H1 (cell line): ENCODE data around the gene OSBP. TPM values are rescaled to one million over a fixed set of nuclear protein-coding genes. Genes with fewer than 3 reads are reported as not detected.

ENCODE experiments used
- CTCF ChIA-PET: fragments of 300-600 bp; sonication (Branson Sonifier 250); formaldehyde crosslinking; loops from one replicate; lab custom pipeline; 2021; ENCODE audit not compliant: partially characterized antibody; lab: Charles Lee
- POLR2A ChIA-PET: fragments of 300-600 bp; sonication (Branson Sonifier 250); formaldehyde crosslinking; loops from one replicate; lab custom pipeline; 2021; ENCODE audit warnings: inconsistent platforms; ENCODE audit not compliant: partially characterized antibody; lab: Charles Lee
- DNase-seq, 2 experiments: peaks; one replicate each; pipeline versions ENCODE4 v3.0.0 to v3.0.0-alpha.2; 2010 to 2022; ENCODE audit warnings: low spot score in 2 of 2, low read depth in 1 of 2, mixed read lengths in 1 of 2
- FAIRE-seq: peaks from 2 replicates; lab custom pipeline; 2011; peaks lifted over from hg19 to GRCh38; lab: Jason Lieb, UNC
- H2AFZ ChIP-seq: 2 replicates; pipeline ENCODE4 v1.8.1; 2012; ENCODE audit warnings: low read length, inconsistent platforms
- H2AK5ac ChIP-seq: 2 replicates; pipeline ENCODE4 v1.6.1; 2013; ENCODE audit warnings: low read depth, low read length
- H2BK120ac ChIP-seq: replicated peaks from 2 replicates; pipeline ENCODE3; 2013; ENCODE audit warnings: low read depth, low read length, inconsistent platforms
- H2BK12ac ChIP-seq: 2 replicates; pipeline ENCODE4 v1.6.1; 2013; ENCODE audit warnings: low read depth, low read length
- H2BK15ac ChIP-seq: 2 replicates; pipeline ENCODE4 v1.6.1; 2013; ENCODE audit warnings: low read length
- H2BK20ac ChIP-seq: 2 replicates; pipeline ENCODE4 v1.6.1; 2013; ENCODE audit warnings: low read length
- H2BK5ac ChIP-seq: 2 replicates; pipeline ENCODE4 v1.6.1; 2013; ENCODE audit warnings: low read depth, low read length
- H3K14ac ChIP-seq: 2 replicates; pipeline ENCODE4 v1.6.1; 2013; ENCODE audit warnings: inconsistent platforms; ENCODE audit not compliant: insufficient read length
- H3K18ac ChIP-seq: 2 replicates; pipeline ENCODE4 v1.6.1; 2013; ENCODE audit warnings: low read length; ENCODE audit errors: extremely low read depth
- H3K23ac ChIP-seq: 2 replicates; pipeline ENCODE4 v1.6.1; 2013; ENCODE audit warnings: inconsistent platforms; ENCODE audit not compliant: insufficient read length
- H3K23me2 ChIP-seq: 2 replicates; pipeline ENCODE4 v1.6.1; 2013; ENCODE audit warnings: low read depth, low read length
- H3K27ac ChIP-seq: 2 replicates; pipeline ENCODE4 v1.6.1; 2011; ENCODE audit warnings: low read depth, low read length, inconsistent platforms
- H3K27me3 ChIP-seq, 4 experiments: replicated peaks in 1 of 4; 1 replicate in 1 of 4; 2 replicates in 3 of 4; pipeline versions ENCODE4 v1.6.1 to v1.8.1; 2011 to 2013; ENCODE audit warnings: low read length in 3 of 4, mild to moderate bottlenecking in 3 of 4, inconsistent platforms in 2 of 4, mixed read lengths in 2 of 4, moderate library complexity in 1 of 4; ENCODE audit not compliant: control insufficient read depth in 3 of 4, insufficient read depth in 3 of 4; ENCODE audit errors: extremely low read depth in 1 of 4
- H3K36me3 ChIP-seq, 4 experiments: 2 replicates each; pipeline versions ENCODE4 v1.6.1 to v1.8.1; 2011 to 2013; ENCODE audit warnings: mild to moderate bottlenecking in 4 of 4, low read length in 3 of 4, moderate library complexity in 2 of 4, control low read depth in 1 of 4, inconsistent platforms in 1 of 4; ENCODE audit not compliant: insufficient read depth in 4 of 4, control insufficient read depth in 2 of 4
- H3K4ac ChIP-seq: replicated peaks from 2 replicates; pipeline ENCODE3; 2013; ENCODE audit warnings: low read length, low read depth, mixed read lengths, inconsistent platforms; ENCODE audit not compliant: insufficient read length
- H3K4me1 ChIP-seq, 4 experiments: replicated peaks in 1 of 4; 1 replicate in 1 of 4; 2 replicates in 3 of 4; pipeline versions ENCODE4 v1.6.1 to v1.8.1; 2011 to 2013; ENCODE audit warnings: low read length in 3 of 4, inconsistent platforms in 2 of 4, mixed read lengths in 1 of 4; ENCODE audit not compliant: insufficient read depth in 4 of 4, control insufficient read depth in 3 of 4
- H3K4me2 ChIP-seq, 2 experiments: 2 replicates each; pipeline versions ENCODE4 v1.6.1 to v1.8.1; 2011 to 2013; ENCODE audit warnings: low read depth in 2 of 2, low read length in 2 of 2, control low read depth in 1 of 2, inconsistent platforms in 1 of 2, mild to moderate bottlenecking in 1 of 2; ENCODE audit not compliant: insufficient read depth in 1 of 2
- H3K4me3 ChIP-seq, 4 experiments: fragments of 200-600, 300-600 bp in 1 of 4; sonication (generic), shearing (Covaris generic), sonication (Bioruptor Twin) in 1 of 4; 2 replicates each; pipeline versions ENCODE4 v1.5.1 to v1.8.1; 2011 to 2016; ENCODE audit warnings: low read length in 4 of 4, low read depth in 3 of 4, control low read depth in 2 of 4, inconsistent platforms in 2 of 4, mild to moderate bottlenecking in 2 of 4, mixed read lengths in 1 of 4, moderate library complexity in 1 of 4; ENCODE audit not compliant: insufficient read depth in 2 of 4; ENCODE audit errors: extremely low read depth in 1 of 4
- H3K56ac ChIP-seq: replicated peaks from 2 replicates; pipeline ENCODE3; 2013; ENCODE audit warnings: low read depth, mild to moderate bottlenecking, mixed read lengths, low read length, inconsistent platforms; ENCODE audit not compliant: insufficient read length
- H3K79me1 ChIP-seq: 2 replicates; pipeline ENCODE4 v1.6.1; 2013; ENCODE audit warnings: low read depth, low read length, control low read depth
- H3K79me2 ChIP-seq, 2 experiments: 2 replicates each; pipeline versions ENCODE4 v1.6.1 to v1.8.1; 2012 to 2013; ENCODE audit warnings: low read length in 2 of 2, mild to moderate bottlenecking in 2 of 2, inconsistent platforms in 1 of 2; ENCODE audit not compliant: insufficient read depth in 2 of 2, control insufficient read depth in 1 of 2
- H3K9ac ChIP-seq, 4 experiments: replicated peaks in 1 of 4; 1 replicate in 1 of 4; 2 replicates in 3 of 4; pipeline versions ENCODE4 v1.6.1 to v1.8.1; 2011 to 2013; ENCODE audit warnings: low read depth in 3 of 4, low read length in 3 of 4, control low read depth in 2 of 4, mild to moderate bottlenecking in 2 of 4, moderate library complexity in 2 of 4, inconsistent platforms in 1 of 4; ENCODE audit errors: extremely low read depth in 1 of 4
- H3K9me3 ChIP-seq, 2 experiments: 2 replicates each; pipeline versions ENCODE4 v1.6.1 to v1.8.1; 2012 to 2013; ENCODE audit warnings: mild to moderate bottlenecking in 2 of 2, moderate library complexity in 2 of 2, control low read depth in 1 of 2, inconsistent platforms in 1 of 2, low read depth in 1 of 2, low read length in 1 of 2, mixed read lengths in 1 of 2; ENCODE audit not compliant: insufficient read depth in 2 of 2
- H4K20me1 ChIP-seq, 2 experiments: replicated peaks in 1 of 2; 2 replicates each; pipeline versions ENCODE3 to v1.8.1; 2011 to 2013; ENCODE audit warnings: inconsistent platforms in 2 of 2, low read length in 2 of 2, mild to moderate bottlenecking in 1 of 2; ENCODE audit not compliant: insufficient read depth in 2 of 2, control insufficient read depth in 1 of 2
- H4K5ac ChIP-seq: 2 replicates; pipeline ENCODE4 v1.6.1; 2013; ENCODE audit warnings: low read length, low read depth, mixed read lengths, inconsistent platforms; ENCODE audit not compliant: insufficient read length
- H4K8ac ChIP-seq: 2 replicates; pipeline ENCODE4 v1.8.0; 2013; ENCODE audit warnings: mild to moderate bottlenecking, moderate library complexity, low read length, inconsistent platforms; ENCODE audit not compliant: insufficient read depth; ENCODE audit errors: extremely low read depth
- H4K91ac ChIP-seq: replicated peaks from 2 replicates; pipeline ENCODE3; 2013; ENCODE audit warnings: low read length, mixed read lengths, inconsistent platforms; ENCODE audit not compliant: insufficient read length
- HDAC2 ChIP-seq, 2 experiments: fragments of 300-600 bp in 1 of 2; sonication (generic) in 1 of 2; IDR thresholded peaks; 2 replicates each; pipeline ENCODE4 v1.6.1; 2011 to 2012; ENCODE audit warnings: low read depth in 2 of 2, low read length in 2 of 2, mild to moderate bottlenecking in 2 of 2, moderate library complexity in 2 of 2, borderline replicate concordance in 1 of 2, inconsistent platforms in 1 of 2
- RXRA ChIP-seq: IDR thresholded peaks from 2 replicates; pipeline ENCODE4 v1.6.1; 2011; ENCODE audit warnings: low read depth, mild to moderate bottlenecking, low read length, moderate library complexity; ENCODE audit not compliant: insufficient read depth
- WGBS, 2 experiments: shearing (Covaris generic) in 1 of 2; methylation state at CpG; one replicate each; pipeline versions ENCODE4 v1.1.6 to v1.1.7; 2013 to 2015; ENCODE audit warnings: low lambda C conversion rate in 2 of 2, mixed read lengths in 2 of 2, inconsistent platforms in 1 of 2, low coverage in 1 of 2, missing lambda C conversion rate in 1 of 2; ENCODE audit not compliant: insufficient replicate concordance in 2 of 2, insufficient coverage in 1 of 2, insufficient read length in 1 of 2; ENCODE audit errors: extremely low coverage in 1 of 2, missing lambda C conversion rate in 1 of 2; 5-methylcytosine and 5-hydroxymethylcytosine counted together
- polyA plus RNA-seq, 7 experiments: library from polyadenylated mRNA; depleted of rRNA in 3 of 7; stranded (reverse) in 5 of 7; unstranded in 2 of 7; fragments of >200 nt in 5 of 7; fragments of 200-250 nt in 2 of 7; gene quantifications; 1 replicate in 5 of 7; 2 replicates in 1 of 7; 4 replicates in 1 of 7; pipeline versions ENCODE4 v1.2.1 to v1.2.3, GENCODE V29; 2011 to 2013; ENCODE audit warnings: missing spikeins in 2 of 7, mixed read lengths in 2 of 7
- total RNA-seq: library from RNA; stranded (reverse); fragmentation: NEBNext Ultra II Directional; extraction: Animal tissue kit (Norgen Biotek cat#: 25700); gene quantifications from 2 replicates; pipeline ENCODE4 v1.2.1, GENCODE V29; 2021
- TF ChIP-seq, protein P1 (sequence below): IDR thresholded peaks from 2 replicates; pipeline ENCODE4 v1.6.1; 2011; ENCODE audit warnings: low read length, improper control_type of control experiment

Gene OSBP
- total and polyA plus RNA-seq, 2 of the 8 experiments (the other 6 are each of a cell fraction or from before 2014, with no cell fraction given): 13.2 to 43.1 TPM

DNA sequence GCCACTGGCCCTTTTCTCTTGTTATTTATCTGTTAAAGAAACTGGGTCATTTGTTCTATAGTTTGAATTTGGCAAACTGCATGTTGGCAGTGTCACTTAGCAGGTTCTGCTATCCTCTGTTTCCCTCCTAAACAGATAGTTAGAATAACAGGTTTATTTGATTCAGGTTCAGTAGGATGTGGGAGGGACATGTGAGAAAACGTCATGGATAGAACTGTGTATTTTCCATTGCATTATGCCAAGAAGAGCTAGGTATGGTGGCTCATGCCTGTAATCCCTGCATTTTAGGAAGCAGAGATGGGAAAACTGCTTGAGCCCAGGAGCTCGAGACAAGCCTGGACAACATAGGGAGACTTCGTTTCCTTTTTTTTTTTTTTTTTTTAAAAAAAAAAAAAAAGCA, 29.0 kb upstream of the OSBP start:
- Histone ChIP-seq H3K4me2 (no peak overlapping the region), H3K27ac (no peak overlapping the region), H3K23ac (no peak overlapping the region), H4K5ac (no peak overlapping the region), H2BK20ac (no peak overlapping the region), H4K91ac (no peak overlapping the region), H3K18ac (no peak overlapping the region), H2AFZ (no peak overlapping the region), H3K14ac (no peak overlapping the region), H4K8ac (no peak overlapping the region), H3K9ac (no peak overlapping the region), H3K4ac (no peak overlapping the region), H3K36me3 (peaks cover 9 to 69% (median 49%) of the 10 kb centered on the region in 4 experiments), H3K56ac (no peak overlapping the region), H2AK5ac (no peak overlapping the region), H2BK15ac (no peak overlapping the region), H4K20me1 (peaks cover 2% of the 10 kb centered on the region in 2 experiments), H3K9me3 (peaks cover 0 to 3% of the 10 kb centered on the region in 2 experiments; a peak in 1 of 4 replicates), H3K23me2 (no peaks in the 10 kb centered on the region), H3K4me3 (no peak overlapping the region), H2BK12ac (no peak overlapping the region), H2BK5ac (no peak overlapping the region), H3K27me3 (no peaks in the 10 kb centered on the region), H3K4me1 (no peaks in the 10 kb centered on the region), H3K79me2 (no peaks in the 10 kb centered on the region), H3K79me1 (no peaks in the 10 kb centered on the region), H2BK120ac (no peak overlapping the region)
- CTCF ChIA-PET: no interaction called here
- WGBS, 2 experiments: 76% methylated on average over 3 of the region's 3 CpGs; no CpG with 5 or more reads in 1 of the 2 experiments
- FAIRE-seq (no peak), DNase-seq (no peak)
- POLR2A ChIA-PET: no interaction called here
- TF ChIP-seq RXRA: no peak
- no peak for TF ChIP-seq HDAC2 (IDR thresholded peaks at IDR 0.05; ENCODE audit: borderline replicate concordance in 1 of 2, low read depth in 2 of 2, low read length in 2 of 2)
- TF ChIP-seq, protein P1, sequence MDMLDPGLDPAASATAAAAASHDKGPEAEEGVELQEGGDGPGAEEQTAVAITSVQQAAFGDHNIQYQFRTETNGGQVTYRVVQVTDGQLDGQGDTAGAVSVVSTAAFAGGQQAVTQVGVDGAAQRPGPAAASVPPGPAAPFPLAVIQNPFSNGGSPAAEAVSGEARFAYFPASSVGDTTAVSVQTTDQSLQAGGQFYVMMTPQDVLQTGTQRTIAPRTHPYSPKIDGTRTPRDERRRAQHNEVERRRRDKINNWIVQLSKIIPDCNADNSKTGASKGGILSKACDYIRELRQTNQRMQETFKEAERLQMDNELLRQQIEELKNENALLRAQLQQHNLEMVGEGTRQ: no peak
